Mesenchymal stem cell (in vitro differentiated cells and primary cell): ENCODE results near the gene DCUN1D2.
A peak's percentile ranks its signal among the peaks of the same experiment; 100 is the strongest.

ENCODE experiments used
- DNase-seq: peaks from one replicate; pipeline ENCODE4 v3.0.0-alpha.2; 2013
- H2AFZ ChIP-seq: one replicate; pipeline ENCODE4 v1.6.1; 2013; ENCODE audit warnings: low read depth, mild to moderate bottlenecking, control low read depth, inconsistent platforms, low read length, moderate library complexity
- H2AK5ac ChIP-seq: 2 replicates; pipeline ENCODE4 v1.6.1; 2013; ENCODE audit warnings: low read length, moderate library complexity, mild to moderate bottlenecking, inconsistent platforms; ENCODE audit not compliant: severe bottlenecking
- H2BK120ac ChIP-seq: one replicate; pipeline ENCODE4 v1.6.1; 2013; ENCODE audit warnings: low read depth, mild to moderate bottlenecking, inconsistent platforms, low read length, moderate library complexity
- H2BK12ac ChIP-seq, 2 experiments: one replicate each; pipeline ENCODE4 v1.6.1; 2013; ENCODE audit warnings: inconsistent platforms in 2 of 2, low read length in 2 of 2, mild to moderate bottlenecking in 2 of 2, moderate library complexity in 2 of 2, control low read depth in 1 of 2
- H2BK15ac ChIP-seq: one replicate; pipeline ENCODE4 v1.6.1; 2013; ENCODE audit warnings: mild to moderate bottlenecking, low read depth, inconsistent platforms; ENCODE audit not compliant: poor library complexity, severe bottlenecking
- H2BK5ac ChIP-seq: 2 replicates; pipeline ENCODE4 v1.6.1; 2013; ENCODE audit warnings: low read depth, mild to moderate bottlenecking, low read length, control low read depth, inconsistent platforms; ENCODE audit not compliant: poor library complexity, severe bottlenecking
- H3K14ac ChIP-seq, 2 experiments: one replicate each; pipeline ENCODE4 v1.6.1; 2013; ENCODE audit warnings: inconsistent platforms in 2 of 2, low read length in 2 of 2, control low read depth in 1 of 2, mild to moderate bottlenecking in 1 of 2, moderate library complexity in 1 of 2
- H3K18ac ChIP-seq, 2 experiments: one replicate each; pipeline ENCODE4 v1.6.1; 2013; ENCODE audit warnings: inconsistent platforms in 2 of 2, low read length in 2 of 2, control low read depth in 1 of 2, low read depth in 1 of 2, mild to moderate bottlenecking in 1 of 2
- H3K23ac ChIP-seq, 2 experiments: one replicate each; pipeline ENCODE4 v1.6.1; 2013; ENCODE audit warnings: inconsistent platforms in 2 of 2, low read length in 2 of 2, mild to moderate bottlenecking in 2 of 2, moderate library complexity in 2 of 2, control low read depth in 1 of 2
- H3K27ac ChIP-seq: 2 replicates; pipeline ENCODE4 v1.5.1; 2013; ENCODE audit warnings: mild to moderate bottlenecking, moderate library complexity, low read length, control low read depth, inconsistent platforms; ENCODE audit not compliant: poor library complexity, severe bottlenecking
- H3K27me3 ChIP-seq, 2 experiments: 2 replicates each; pipeline versions ENCODE4 v1.6.1 to v1.7.0; 2013; ENCODE audit warnings: low read length in 2 of 2, mild to moderate bottlenecking in 2 of 2, moderate library complexity in 2 of 2, control low read depth in 1 of 2, inconsistent platforms in 1 of 2; ENCODE audit not compliant: control insufficient read depth in 1 of 2, insufficient read depth in 1 of 2
- H3K36me3 ChIP-seq, 2 experiments: 2 replicates each; pipeline versions ENCODE4 v1.6.1 to v1.7.0; 2013; ENCODE audit warnings: low read length in 2 of 2, control low read depth in 1 of 2, inconsistent platforms in 1 of 2, low read depth in 1 of 2, mild to moderate bottlenecking in 1 of 2; ENCODE audit not compliant: insufficient read depth in 2 of 2, control insufficient read depth in 1 of 2
- H3K4ac ChIP-seq, 2 experiments: one replicate each; pipeline ENCODE4 v1.6.1; 2013; ENCODE audit warnings: inconsistent platforms in 2 of 2, low read length in 2 of 2, mild to moderate bottlenecking in 2 of 2, moderate library complexity in 2 of 2, control low read depth in 1 of 2, low read depth in 1 of 2
- H3K4me1 ChIP-seq: 2 replicates; pipeline ENCODE4 v1.6.1; 2013; ENCODE audit warnings: low read depth, low read length, control low read depth; ENCODE audit not compliant: control insufficient read depth, insufficient read depth
- H3K4me2 ChIP-seq: 2 replicates; pipeline ENCODE4 v1.6.1; 2013; ENCODE audit warnings: low read length, mild to moderate bottlenecking, inconsistent platforms; ENCODE audit not compliant: poor library complexity, severe bottlenecking
- H3K4me3 ChIP-seq, 2 experiments: 2 replicates each; pipeline versions ENCODE4 v1.5.1 to v1.7.0; 2013; ENCODE audit warnings: low read length in 2 of 2, mild to moderate bottlenecking in 2 of 2, control low read depth in 1 of 2, low read depth in 1 of 2; ENCODE audit not compliant: insufficient read depth in 1 of 2
- H3K79me1 ChIP-seq: replicated peaks from 2 replicates; pipeline ENCODE4 v1.6.1; 2013; ENCODE audit warnings: mild to moderate bottlenecking, control low read depth, low read length, inconsistent platforms; ENCODE audit not compliant: poor library complexity, severe bottlenecking
- H3K9ac ChIP-seq: 2 replicates; pipeline ENCODE4 v1.7.0; 2013; ENCODE audit warnings: mild to moderate bottlenecking, low read length, moderate library complexity
- H3K9me3 ChIP-seq: 2 replicates; pipeline ENCODE4 v1.7.0; 2013; ENCODE audit warnings: mild to moderate bottlenecking, low read length; ENCODE audit not compliant: control insufficient read depth
- H4K8ac ChIP-seq: one replicate; pipeline ENCODE4 v1.6.1; 2013; ENCODE audit warnings: inconsistent platforms, mild to moderate bottlenecking, low read length, moderate library complexity
- H4K91ac ChIP-seq: one replicate; pipeline ENCODE4 v1.6.1; 2013; ENCODE audit warnings: mild to moderate bottlenecking, low read length, inconsistent platforms
- WGBS: methylation state at CpG from one replicate; pipeline ENCODE4 v1.1.7; 2013; ENCODE audit warnings: mixed read lengths; 5-methylcytosine and 5-hydroxymethylcytosine counted together

Gene DCUN1D2

GRCh38 chr13:113470073-113470472, 20.4 kb downstream of the DCUN1D2 start:
- Histone ChIP-seq H2BK120ac (no peak overlapping the region), H2AK5ac (no peak overlapping the region), H2BK15ac (no peak overlapping the region), H3K9ac (no peak overlapping the region), H3K4me3 (no peak overlapping the region), H3K4me1 (peaks cover 4% of the 10 kb centered on the region), H3K27ac (no peak overlapping the region), H3K36me3 (peaks cover 41 to 67% of the 10 kb centered on the region in 2 experiments), H2BK5ac (no peak overlapping the region), H3K27me3 (no peaks in the 10 kb centered on the region), H2BK12ac (no peak overlapping the region), H3K14ac (no peak overlapping the region), H3K9me3 (no peaks in the 10 kb centered on the region), H3K4ac (no peak overlapping the region), H3K4me2 (no peak overlapping the region), H2AFZ (no peak overlapping the region), H3K79me1 (peaks cover 40% of the 10 kb centered on the region), H4K91ac (peak overlapping the region; percentile 16), H3K18ac (no peak overlapping the region), H4K8ac (no peak overlapping the region), H3K23ac (no peak overlapping the region)
- WGBS: 98% methylated on average over 10 of the region's 10 CpGs
- no peak for DNase-seq

GRCh38 chr13:113469582-113469981, 20.9 kb downstream of the DCUN1D2 start:
- no peak overlapping the region for H2AFZ ChIP-seq
- no peak overlapping the region for H4K8ac ChIP-seq
- no peak overlapping the region for H2BK120ac ChIP-seq
- no peak overlapping the region for H3K4me3 ChIP-seq
- no peak overlapping the region for H3K23ac ChIP-seq
- peaks cover 40% of the 10 kb centered on the region for H3K79me1 ChIP-seq
- no peak overlapping the region for H3K9ac ChIP-seq
- H4K91ac ChIP-seq: no peak overlapping the region
- peaks cover 4% of the 10 kb centered on the region for H3K4me1 ChIP-seq
- no peaks in the 10 kb centered on the region for H3K27me3 ChIP-seq
- H2AK5ac ChIP-seq: no peak overlapping the region
- H3K27ac ChIP-seq: no peak overlapping the region
- H3K14ac ChIP-seq: no peak overlapping the region
- peaks cover 40 to 64% of the 10 kb centered on the region in 2 experiments for H3K36me3 ChIP-seq
- no peak overlapping the region for H2BK15ac ChIP-seq
- H2BK5ac ChIP-seq: no peak overlapping the region
- WGBS: 94% methylated on average over 5 of the region's 7 CpGs
- no peak overlapping the region for H2BK12ac ChIP-seq
- no peak overlapping the region for H3K18ac ChIP-seq
- H3K9me3 ChIP-seq: no peaks in the 10 kb centered on the region
- no peak for DNase-seq
- H3K4me2 ChIP-seq: no peak overlapping the region
- no peak overlapping the region for H3K4ac ChIP-seq

- no peak overlapping the region for H2AK5ac ChIP-seq
- no peak overlapping the region for H2AFZ ChIP-seq
- H4K8ac ChIP-seq: no peak overlapping the region
- H3K27me3 ChIP-seq: no peaks in the 10 kb centered on the region
- no peak overlapping the region for H2BK15ac ChIP-seq
- no peak overlapping the region for H3K18ac ChIP-seq
- no peak overlapping the region for H2BK120ac ChIP-seq
- H3K36me3 ChIP-seq: peaks cover 39 to 64% of the 10 kb centered on the region in 2 experiments
- no peak overlapping the region for H3K4ac ChIP-seq
- H3K4me3 ChIP-seq: no peak overlapping the region
- no peak overlapping the region for H2BK12ac ChIP-seq
- no peaks in the 10 kb centered on the region for H3K9me3 ChIP-seq
- peaks cover 4% of the 10 kb centered on the region for H3K4me1 ChIP-seq
- H4K91ac ChIP-seq: no peak overlapping the region
- no peak overlapping the region for H3K27ac ChIP-seq
- H3K23ac ChIP-seq: no peak overlapping the region
- H3K9ac ChIP-seq: no peak overlapping the region
- WGBS: 93% methylated on average over 21 of the region's 22 CpGs
- H3K14ac ChIP-seq: no peak overlapping the region
- no peak for DNase-seq
- no peak overlapping the region for H3K4me2 ChIP-seq
- H2BK5ac ChIP-seq: no peak overlapping the region
- H3K79me1 ChIP-seq: peaks cover 44% of the 10 kb centered on the region
Measured at GRCh38 chr13:113468472-113469201, 21.9 kb downstream of the DCUN1D2 start.

- H3K4me3 ChIP-seq: no peak overlapping the region
- no peak for DNase-seq
- H3K27ac ChIP-seq: no peak overlapping the region
- no peak overlapping the region for H4K8ac ChIP-seq
- 97% methylated on average over 6 of the region's 7 CpGs for WGBS
- no peaks in the 10 kb centered on the region for H3K27me3 ChIP-seq
- H2BK120ac ChIP-seq: no peak overlapping the region
- peaks cover 35 to 60% of the 10 kb centered on the region in 2 experiments for H3K36me3 ChIP-seq
- H2BK15ac ChIP-seq: no peak overlapping the region
- H3K4ac ChIP-seq: no peak overlapping the region
- H3K14ac ChIP-seq: no peak overlapping the region
- H2AK5ac ChIP-seq: no peak overlapping the region
- H3K23ac ChIP-seq: no peak overlapping the region
- H4K91ac ChIP-seq: no peak overlapping the region
- no peak overlapping the region for H2BK5ac ChIP-seq
- no peak overlapping the region for H3K18ac ChIP-seq
- peaks cover 4% of the 10 kb centered on the region for H3K4me1 ChIP-seq
- H3K4me2 ChIP-seq: no peak overlapping the region
- no peaks in the 10 kb centered on the region for H3K9me3 ChIP-seq
- H3K79me1 ChIP-seq: peaks cover 44% of the 10 kb centered on the region
- H3K9ac ChIP-seq: no peak overlapping the region
- no peak overlapping the region for H2BK12ac ChIP-seq
- H2AFZ ChIP-seq: no peak overlapping the region
Measured at GRCh38 chr13:113468029-113468428, 22.5 kb downstream of the DCUN1D2 start.
